ENCODE measurements around the gene CPOX.
"Not testable (repeated sequence)": the region's sequence is repeated elsewhere in the genome, so short reads cannot be mapped to it uniquely, and the experiment has no call there.

Gene CPOX

GRCh38 chr3:98593046-98593936, at the start of gene CPOX:
Gene CPOX, minus strand, starts transcription at chr3:98593611. Its CDS starts 107 bp downstream, at chr3:98593504.
- peak; percentile 77 for DNase-seq

- DNase-seq: not testable (repeated sequence)
Measured at GRCh38 chr3:98642769-98643168, 49.4 kb upstream of the CPOX start.

- DNase-seq: not testable (repeated sequence)
Measured at GRCh38 chr3:98641756-98642155, 48.3 kb upstream of the CPOX start.

GRCh38 chr3:98638515-98638914, 45.1 kb upstream of the CPOX start:
- DNase-seq: not testable (repeated sequence)

- no peak for DNase-seq
Measured at GRCh38 chr3:98630416-98630815, 37.0 kb upstream of the CPOX start.

GRCh38 chr3:98628317-98628716, 34.9 kb upstream of the CPOX start:
- DNase-seq: no peak

GRCh38 chr3:98626151-98626550, 32.7 kb upstream of the CPOX start:
- DNase-seq: no peak

GRCh38 chr3:98623572-98624280, 30.3 kb upstream of the CPOX start:
- no peak for DNase-seq

GRCh38 chr3:98617841-98618240, 24.4 kb upstream of the CPOX start:
- no peak for DNase-seq

GRCh38 chr3:98613616-98614015, 20.2 kb upstream of the CPOX start:
- DNase-seq: no peak

GRCh38 chr3:98612996-98613517, 19.6 kb upstream of the CPOX start:
- DNase-seq: no peak

- no peak for DNase-seq
Measured at GRCh38 chr3:98612587-98612986, 19.2 kb upstream of the CPOX start.

GRCh38 chr3:98608029-98608428, 14.6 kb upstream of the CPOX start:
- no peak for DNase-seq

GRCh38 chr3:98603580-98603979, 10.2 kb upstream of the CPOX start:
- no peak for DNase-seq

GRCh38 chr3:98602078-98602678, 8.8 kb upstream of the CPOX start:
- DNase-seq: peak; percentile 57

- DNase-seq: no peak
Measured at GRCh38 chr3:98601180-98601579, 7.8 kb upstream of the CPOX start.

GRCh38 chr3:98600412-98601095, 7.1 kb upstream of the CPOX start:
- no peak for DNase-seq

GRCh38 chr3:98599647-98600411, 6.4 kb upstream of the CPOX start:
- DNase-seq: no peak

- no peak for DNase-seq
Measured at GRCh38 chr3:98598492-98598891, 5.1 kb upstream of the CPOX start.

GRCh38 chr3:98596541-98597500, 3.4 kb upstream of the CPOX start:
- DNase-seq: no peak

- no peak for DNase-seq
Measured at GRCh38 chr3:98596087-98596486, 2.7 kb upstream of the CPOX start.

Data from kidney glomerular epithelial cell (primary cell).